ENCODE results near the gene ZBED4.
A peak's percentile ranks its signal among the peaks of the same experiment; 100 is the strongest.
"Not testable (repeated sequence)": the region's sequence is repeated elsewhere in the genome, so short reads cannot be mapped to it uniquely, and the experiment has no call there.

Gene ZBED4

GRCh38 chr22:49852898-49853894 is at the start of gene ZBED4:
TSS of gene ZBED4 (plus strand) at chr22:49853844. CDS start at chr22:49883663, 29,819 bp downstream.
- peak; percentile 98 for DNase-seq

- no peak for DNase-seq
These were observed 46.5 kb upstream of the ZBED4 start for GRCh38 chr22:49807129-49807528.

GRCh38 chr22:49807780-49808708 is 45.6 kb upstream of the ZBED4 start:
- no peak for DNase-seq

- DNase-seq, result no peak
These were observed 43.2 kb upstream of the ZBED4 start for GRCh38 chr22:49810363-49811019.

GRCh38 chr22:49811020-49811791 is 42.4 kb upstream of the ZBED4 start:
- no peak for DNase-seq

- DNase-seq, result no peak
These were observed 40.8 kb upstream of the ZBED4 start for GRCh38 chr22:49812838-49813237.

GRCh38 chr22:49814164-49814686 is 39.4 kb upstream of the ZBED4 start:
- DNase-seq, result no peak

- no peak for DNase-seq
These were observed 38.8 kb upstream of the ZBED4 start for GRCh38 chr22:49814856-49815255.

- DNase-seq, result no peak
These were observed 38.0 kb upstream of the ZBED4 start for GRCh38 chr22:49815641-49816091.

GRCh38 chr22:49817359-49817758 is 36.3 kb upstream of the ZBED4 start:
- DNase-seq, result no peak

GRCh38 chr22:49820984-49821383 is 32.7 kb upstream of the ZBED4 start:
- no peak for DNase-seq

GRCh38 chr22:49821741-49822140 is 31.9 kb upstream of the ZBED4 start:
- DNase-seq, result not testable (repeated sequence)

- DNase-seq, result no peak
These were observed 30.2 kb upstream of the ZBED4 start for GRCh38 chr22:49823289-49824045.

- DNase-seq, result no peak
These were observed 29.3 kb upstream of the ZBED4 start for GRCh38 chr22:49824185-49824925.

GRCh38 chr22:49824936-49825335 is 28.7 kb upstream of the ZBED4 start:
- no peak for DNase-seq

- DNase-seq, result no peak
These were observed 28.2 kb upstream of the ZBED4 start for GRCh38 chr22:49825436-49825835.

GRCh38 chr22:49825944-49826602 is 27.6 kb upstream of the ZBED4 start:
- DNase-seq, result no peak

- DNase-seq, result no peak
These were observed 26.9 kb upstream of the ZBED4 start for GRCh38 chr22:49826603-49827270.

GRCh38 chr22:49827271-49827852 is 26.3 kb upstream of the ZBED4 start:
- no peak for DNase-seq
